Measurements from ENCODE around the gene RGS4. TPM values are rescaled to one million over a fixed set of nuclear protein-coding genes. Genes with fewer than 3 reads are reported as not detected.

RGS4 gene
- total RNA-seq, 1 experiment from 2014 or later = not detected

- no peaks in the 10 kb centered on the region for H3K27me3 ChIP-seq (ENCODE audit: insufficient read depth, low read length)
- no peaks in the 10 kb centered on the region for H3K79me2 ChIP-seq (ENCODE audit: insufficient read depth, low read length)
- H2BK20ac ChIP-seq (ENCODE audit: low read depth, low read length, poor library complexity, severe bottlenecking) = no peak overlapping the region
- H3K9me3 Mint-ChIP-seq = peaks cover 0 to 2% of the 10 kb centered on the region in 2 experiments; a peak in 2 of 5 replicates
- H4K8ac ChIP-seq (replicated peaks; ENCODE audit: insufficient read length, low read depth, low read length) = no peak overlapping the region
- no peak overlapping the region for H4K91ac ChIP-seq (ENCODE audit: insufficient read length, low read depth, low read length)
- H3K9me3 ChIP-seq (ENCODE audit: control insufficient read depth, low read depth, low read length) = no peaks in the 10 kb centered on the region
- H3K56ac ChIP-seq (ENCODE audit: insufficient read length, low read depth, low read length) = no peak overlapping the region
- no peak overlapping the region for H3K9ac ChIP-seq (ENCODE audit: extremely low read depth, insufficient read length, low read length)
- H3T11ph ChIP-seq (ENCODE audit: low read length) = no peak overlapping the region
- H2BK120ac ChIP-seq (ENCODE audit: low read depth, low read length, poor library complexity, severe bottlenecking) = no peak overlapping the region
- no CpG with 5 or more reads among the region's 9 CpGs for WGBS (ENCODE audit: extremely low coverage, insufficient read length, low lambda C conversion rate)
- no peaks in the 10 kb centered on the region for H3K4me1 Mint-ChIP-seq
- no peak overlapping the region for H3K18ac ChIP-seq (ENCODE audit: insufficient read length, low read depth, low read length)
- H2AFZ ChIP-seq (ENCODE audit: low read length) = no peak overlapping the region
- H3K23ac ChIP-seq (ENCODE audit: insufficient read length, low read depth, low read length) = no peak overlapping the region
- TF ChIP-seq CTCF (conservative IDR thresholded peaks at IDR 0.05) = no peak
- H3K4ac ChIP-seq (ENCODE audit: low read depth, low read length) = no peak overlapping the region
- no peak overlapping the region for H4K5ac ChIP-seq (ENCODE audit: insufficient read length, low read depth, low read length)
- no peaks in the 10 kb centered on the region for H4K20me1 ChIP-seq (ENCODE audit: control insufficient read depth, insufficient read depth, insufficient read length)
- no peak overlapping the region for H3K27ac Mint-ChIP-seq
- DNase-seq = no peak
- H3K27me3 Mint-ChIP-seq (ENCODE audit: low read depth) = no peaks in the 10 kb centered on the region
- H3K14ac ChIP-seq (ENCODE audit: insufficient read depth, low read length) = no peak overlapping the region
- no peaks in the 10 kb centered on the region for H3K4me1 ChIP-seq (ENCODE audit: insufficient read depth, low read length)
- no peaks in the 10 kb centered on the region for H3K36me3 Mint-ChIP-seq (ENCODE audit: insufficient read depth in 1 of 3, low read depth in 3 of 3)
- no peak overlapping the region for H2BK5ac ChIP-seq (ENCODE audit: insufficient read length, low read length)
- no peak overlapping the region; a peak in 1 of 5 replicates for H3K4me3 Mint-ChIP-seq
- H3K27ac ChIP-seq (ENCODE audit: insufficient read length, low read depth, low read length) = no peak overlapping the region
- no peak overlapping the region for H2AK5ac ChIP-seq (ENCODE audit: insufficient read length, low read length)
- H2BK15ac ChIP-seq (ENCODE audit: low read depth, low read length) = no peak overlapping the region
- H3K79me1 ChIP-seq (ENCODE audit: insufficient read depth, low read depth, low read length, poor library complexity, severe bottlenecking) = no peaks in the 10 kb centered on the region
- H2BK12ac ChIP-seq (ENCODE audit: insufficient read length, low read depth, low read length) = no peak overlapping the region
- no peak overlapping the region for H3K4me2 ChIP-seq (ENCODE audit: insufficient read depth, insufficient read length, low read length)
- H3K23me2 ChIP-seq (ENCODE audit: insufficient read length, low read depth, low read length, poor library complexity, severe bottlenecking) = no peaks in the 10 kb centered on the region
Measured at GRCh38 chr1:163093579-163093978, 24.4 kb downstream of the RGS4 start.
